Measurements from ENCODE around the gene TIMP2. TPM values are rescaled to one million over a fixed set of nuclear protein-coding genes. Genes with fewer than 3 reads are reported as not detected.

The TIMP2 gene
- total and polyA plus RNA-seq, 2 experiments from 2014 or later, result 103 to 587 TPM

DNA sequence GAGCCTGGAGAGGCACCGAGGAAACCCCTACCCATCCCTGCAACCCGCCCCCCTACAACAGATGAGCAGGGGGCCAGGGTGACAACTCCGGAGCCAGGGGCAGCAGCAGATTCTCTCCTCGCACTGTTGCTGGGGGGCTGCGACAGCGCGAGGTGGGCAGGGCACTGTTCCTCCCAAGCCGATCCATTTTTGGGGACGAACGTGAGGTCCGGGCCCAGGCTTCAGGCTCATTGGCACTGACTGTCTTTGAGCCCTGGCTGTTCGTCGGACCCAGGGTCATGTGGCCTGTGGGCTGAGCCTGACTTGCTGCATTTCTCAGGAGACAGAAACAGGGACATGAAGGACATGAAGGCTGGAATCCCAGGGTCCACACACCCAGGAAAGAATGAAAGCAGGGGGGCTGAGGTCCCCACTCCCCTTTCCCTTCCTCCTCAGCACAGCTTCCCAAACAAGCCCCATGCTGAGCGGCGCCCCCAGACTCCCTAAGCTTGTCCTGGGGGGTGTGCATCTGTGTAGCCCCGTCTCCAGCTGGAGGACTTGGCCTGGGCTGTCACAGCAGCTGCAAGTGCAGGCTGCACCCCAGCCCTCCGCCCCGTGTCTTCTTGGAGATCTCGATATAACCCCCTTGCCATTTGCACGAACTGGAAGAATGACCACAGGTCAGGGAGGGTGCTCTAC is 40.9 kb downstream of the TIMP2 start:
- Histone ChIP-seq H3K27me3 (replicated peaks; ENCODE audit: insufficient read depth) (no peaks in the 10 kb centered on the region), H3K9ac (peak overlapping the region; percentile 81), H3F3A (ENCODE audit: insufficient read depth) (peaks cover 61% of the 10 kb centered on the region), H3K79me2 (ENCODE audit: insufficient read depth) (peaks cover 85% of the 10 kb centered on the region), H3K4me3 (peak overlapping the region; percentile 59), H4K20me1 (ENCODE audit: insufficient read depth) (no peaks in the 10 kb centered on the region), H3K9me3 (ENCODE audit: low read depth) (no peaks in the 10 kb centered on the region), H3K27ac (peak overlapping the region; percentile 97), H2AFZ (no peak overlapping the region), H3K9me2 (ENCODE audit: insufficient read depth) (no peaks in the 10 kb centered on the region), H3K4me2 (ENCODE audit: unreplicated experiment) (peak overlapping the region; percentile 76), H3K36me3 (ENCODE audit: low read depth) (no peaks in the 10 kb centered on the region), H3K4me1 (ENCODE audit: insufficient read depth) (peaks cover 40% of the 10 kb centered on the region)
- DNase-seq, result peak; percentile 55
- WGBS, 2 experiments (ENCODE audit: low coverage in 1 of 2, low lambda C conversion rate in 2 of 2, missing lambda C conversion rate in 2 of 2), result 11 to 13% methylated on average over 20 of the region's 20 CpGs
- in situ Hi-C loops (cut with MboI), result no loop called here
- TF ChIP-seq EZH2phosphoT487 (IDR thresholded peaks at IDR 0.05; ENCODE audit: insufficient read depth, low read depth) (no peak), EZH2 (IDR thresholded peaks at IDR 0.05; ENCODE audit: insufficient read depth, poor library complexity, severe bottlenecking) (no peak)

- H3K27ac ChIP-seq, result peak overlapping the region; percentile 97
- TF ChIP-seq EZH2phosphoT487 (IDR thresholded peaks at IDR 0.05; ENCODE audit: insufficient read depth, low read depth) (no peak), EZH2 (IDR thresholded peaks at IDR 0.05; ENCODE audit: insufficient read depth, poor library complexity, severe bottlenecking) (no peak)
- WGBS, 2 experiments (ENCODE audit: low coverage in 1 of 2, low lambda C conversion rate in 2 of 2, missing lambda C conversion rate in 2 of 2), result 0 to 1% methylated on average over 15 to 24 of the region's 24 CpGs
Measured at GRCh38 chr17:78883533-78884131, 41.6 kb downstream of the TIMP2 start.

DNA sequence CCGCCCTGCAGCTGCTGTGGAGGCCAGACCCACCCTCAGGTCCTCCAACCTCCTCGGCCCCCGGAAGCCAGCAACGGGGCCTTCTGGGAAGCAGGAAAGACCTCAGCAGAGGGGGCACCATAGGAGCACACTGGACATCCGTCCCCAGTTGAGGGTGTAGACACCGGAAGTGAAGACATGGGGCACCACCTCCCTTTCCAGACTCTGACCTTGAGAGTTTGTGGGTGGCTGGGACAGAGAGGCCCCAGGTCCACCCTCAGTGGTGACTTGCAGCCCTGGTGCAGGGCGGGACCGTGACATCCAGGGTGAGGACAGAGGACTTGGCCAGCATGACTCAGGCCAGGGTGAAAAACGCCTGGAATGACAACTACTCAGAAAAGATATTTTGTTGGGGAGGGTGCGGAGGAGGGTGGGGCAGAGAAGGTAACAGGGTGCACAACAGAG is 42.1 kb downstream of the TIMP2 start:
- Histone ChIP-seq H2AFZ (peak overlapping the region; percentile 14), H3K4me3 (peak overlapping the region; percentile 59), H3K4me2 (ENCODE audit: unreplicated experiment) (peak overlapping the region; percentile 76), H3K9me2 (ENCODE audit: insufficient read depth) (no peaks in the 10 kb centered on the region), H3K9ac (peak overlapping the region; percentile 81), H3F3A (ENCODE audit: insufficient read depth) (peaks cover 67% of the 10 kb centered on the region), H3K79me2 (ENCODE audit: insufficient read depth) (peaks cover 85% of the 10 kb centered on the region), H3K9me3 (ENCODE audit: low read depth) (no peaks in the 10 kb centered on the region), H3K4me1 (ENCODE audit: insufficient read depth) (peaks cover 52% of the 10 kb centered on the region), H3K27ac (peak overlapping the region; percentile 97), H3K36me3 (ENCODE audit: low read depth) (no peaks in the 10 kb centered on the region), H4K20me1 (ENCODE audit: insufficient read depth) (no peaks in the 10 kb centered on the region), H3K27me3 (replicated peaks; ENCODE audit: insufficient read depth) (no peaks in the 10 kb centered on the region)
- peak; percentile 95 for DNase-seq
- TF ChIP-seq EZH2phosphoT487 (IDR thresholded peaks at IDR 0.05; ENCODE audit: insufficient read depth, low read depth) (0 out of 2 replicates have a peak, but pooled peaks have one; percentile 40), EZH2 (IDR thresholded peaks at IDR 0.05; ENCODE audit: insufficient read depth, poor library complexity, severe bottlenecking) (no peak)
- in situ Hi-C loops (cut with MboI), result no loop called here
- WGBS, 2 experiments (ENCODE audit: low coverage in 1 of 2, low lambda C conversion rate in 2 of 2, missing lambda C conversion rate in 2 of 2), result 0 to 1% methylated on average over 10 of the region's 10 CpGs

More at GRCh38 chr17:78883533-78884131, 41.6 kb downstream of the TIMP2 start:
- peak overlapping the region; percentile 14; the same call in 1 of the 2 replicates for H2AFZ ChIP-seq
- in situ Hi-C loops (cut with MboI), result no loop called here
- H3K9me2 ChIP-seq (ENCODE audit: insufficient read depth), result no peaks in the 10 kb centered on the region
- peak; percentile 96 for DNase-seq
- H3K36me3 ChIP-seq (ENCODE audit: low read depth), result no peaks in the 10 kb centered on the region
- no peaks in the 10 kb centered on the region for H4K20me1 ChIP-seq (ENCODE audit: insufficient read depth)
- H3K9me3 ChIP-seq (ENCODE audit: low read depth), result no peaks in the 10 kb centered on the region
- H3K27me3 ChIP-seq (replicated peaks; ENCODE audit: insufficient read depth), result no peaks in the 10 kb centered on the region
- H3K4me1 ChIP-seq (ENCODE audit: insufficient read depth), result peaks cover 47% of the 10 kb centered on the region
- H3K4me3 ChIP-seq, result peak overlapping the region; percentile 59
- H3F3A ChIP-seq (ENCODE audit: insufficient read depth), result peaks cover 65% of the 10 kb centered on the region
- peak overlapping the region; percentile 81 for H3K9ac ChIP-seq
- H3K4me2 ChIP-seq (ENCODE audit: unreplicated experiment), result peak overlapping the region; percentile 76
- H3K79me2 ChIP-seq (ENCODE audit: insufficient read depth), result peaks cover 85% of the 10 kb centered on the region

DNA sequence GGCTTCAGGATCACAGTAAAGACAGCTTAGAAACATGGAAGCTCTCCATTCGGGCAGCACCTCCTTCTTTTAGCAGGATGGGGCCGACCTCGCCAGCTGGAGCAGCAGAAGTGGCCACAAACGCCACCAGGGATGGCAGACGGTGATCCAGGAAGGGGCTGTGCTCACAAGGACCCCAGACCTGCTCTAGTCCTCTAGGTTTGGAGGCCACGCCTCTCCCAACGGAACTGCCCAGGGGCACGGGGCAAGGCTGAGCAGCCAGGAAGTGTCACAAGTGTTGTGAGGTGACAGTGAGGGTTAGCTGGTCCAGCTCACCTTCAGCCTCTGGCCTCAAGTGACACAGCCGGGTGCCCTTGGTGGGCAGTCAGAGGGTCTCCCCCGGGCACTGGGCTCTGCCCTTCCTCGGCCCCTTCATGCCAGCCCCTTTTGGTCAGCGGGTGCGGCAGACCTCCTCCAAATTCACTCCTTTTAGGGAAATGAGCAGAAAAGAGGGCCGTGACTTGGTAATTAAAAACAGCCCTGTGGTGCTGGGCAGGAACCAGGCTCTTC is 42.6 kb downstream of the TIMP2 start:
- 7 to 8% methylated on average over 14 of the region's 14 CpGs for WGBS, 2 experiments (ENCODE audit: low coverage in 1 of 2, low lambda C conversion rate in 2 of 2, missing lambda C conversion rate in 2 of 2)
- in situ Hi-C loops (cut with MboI), result no loop called here
- Histone ChIP-seq H3K27me3 (replicated peaks; ENCODE audit: insufficient read depth) (no peaks in the 10 kb centered on the region), H3K4me3 (peak overlapping the region; percentile 59), H4K20me1 (ENCODE audit: insufficient read depth) (no peaks in the 10 kb centered on the region), H3K9me2 (ENCODE audit: insufficient read depth) (no peaks in the 10 kb centered on the region), H3K9me3 (ENCODE audit: low read depth) (no peaks in the 10 kb centered on the region), H3K36me3 (ENCODE audit: low read depth) (no peaks in the 10 kb centered on the region), H3K9ac (peak overlapping the region; percentile 81), H3K4me1 (ENCODE audit: insufficient read depth) (peaks cover 55% of the 10 kb centered on the region), H3K79me2 (ENCODE audit: insufficient read depth) (peaks cover 85% of the 10 kb centered on the region), H3K4me2 (ENCODE audit: unreplicated experiment) (peak overlapping the region; percentile 76), H2AFZ (peak overlapping the region; percentile 14), H3K27ac (peak overlapping the region; percentile 97), H3F3A (ENCODE audit: insufficient read depth) (peaks cover 67% of the 10 kb centered on the region)
- TF ChIP-seq EZH2phosphoT487 (IDR thresholded peaks at IDR 0.05; ENCODE audit: insufficient read depth, low read depth) (no peak), EZH2 (IDR thresholded peaks at IDR 0.05; ENCODE audit: insufficient read depth, poor library complexity, severe bottlenecking) (no peak)
- peak; percentile 51 for DNase-seq

All from GM23248 (cell line).